RPMI7951 (cell line): ENCODE data around the gene COP1. TPM values are rescaled to one million over a fixed set of nuclear protein-coding genes. Genes with fewer than 3 reads are reported as not detected.
"Not testable (repeated sequence)": the region's sequence is repeated elsewhere in the genome, so short reads cannot be mapped to it uniquely, and the experiment has no call there.

Source experiments
- DNase-seq: peaks from one replicate; pipeline ENCODE4 v3.0.0-alpha.2; 2012; ENCODE audit warnings: low read depth
- total RNA-seq: library from RNA; depleted of rRNA; stranded (reverse); fragments of >200 nt; shearing (Covaris generic); gene quantifications from 2 replicates; pipeline ENCODE4 v1.2.3, GENCODE V29; 2014

The COP1 gene
- total RNA-seq, 1 experiment from 2014 or later = 32.2 TPM

DNA sequence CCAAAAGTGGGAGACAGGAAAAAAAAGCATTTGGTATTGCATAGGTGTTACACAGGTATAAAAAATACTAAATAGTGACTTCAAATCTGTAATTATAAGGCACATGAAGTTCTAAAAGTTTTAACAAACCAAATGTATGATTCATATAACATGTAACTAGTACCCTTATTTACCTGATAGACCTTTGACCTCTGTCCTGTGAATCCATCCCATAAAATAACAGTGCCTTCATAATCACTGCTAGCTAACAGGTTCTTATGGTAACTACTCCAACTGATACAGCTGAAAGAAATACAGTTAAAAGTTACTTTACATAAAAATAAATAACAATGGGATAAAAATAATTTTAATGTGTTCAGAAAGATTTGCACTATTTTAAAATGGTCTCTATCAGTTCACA lies 163.5 kb downstream of the COP1 start:
- DNase-seq = no peak

DNA sequence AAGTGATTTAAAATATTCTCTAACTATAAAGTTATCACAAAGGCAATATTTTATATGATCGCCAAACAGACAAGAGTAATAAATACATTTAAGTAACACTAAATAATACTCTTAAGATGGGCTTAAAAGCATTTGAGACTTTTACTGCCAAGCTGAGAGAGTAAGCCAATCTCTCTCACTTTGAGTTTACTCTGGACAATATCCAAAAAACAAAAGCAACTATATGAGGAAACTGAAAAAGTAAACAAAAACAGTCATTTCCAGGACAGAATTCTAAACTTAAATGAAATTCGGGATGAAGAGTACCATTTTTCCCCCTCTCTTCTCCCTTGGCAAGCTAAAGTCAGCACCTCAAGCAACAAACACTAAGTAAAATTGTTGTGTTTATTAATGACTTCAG lies 173.2 kb downstream of the COP1 start:
- DNase-seq = no peak

DNA sequence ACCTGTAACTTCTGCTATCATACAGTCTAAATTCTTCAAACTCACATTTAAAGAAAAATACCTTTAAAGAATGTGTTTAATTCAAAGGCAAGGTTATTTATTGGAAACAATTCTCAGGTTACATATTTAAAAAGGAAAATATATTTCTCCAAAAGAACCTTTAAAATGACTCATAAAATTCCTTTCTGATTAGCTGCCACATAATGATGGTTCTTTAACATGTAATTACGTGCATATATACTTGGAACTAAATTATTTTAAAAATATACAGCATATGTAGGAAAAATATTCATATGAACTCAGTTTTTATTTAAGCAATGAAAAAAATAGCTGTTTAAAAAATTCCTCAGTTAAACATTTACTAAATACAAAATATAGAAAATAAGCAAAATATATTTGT lies 173.6 kb downstream of the COP1 start:
- DNase-seq = no peak

DNA sequence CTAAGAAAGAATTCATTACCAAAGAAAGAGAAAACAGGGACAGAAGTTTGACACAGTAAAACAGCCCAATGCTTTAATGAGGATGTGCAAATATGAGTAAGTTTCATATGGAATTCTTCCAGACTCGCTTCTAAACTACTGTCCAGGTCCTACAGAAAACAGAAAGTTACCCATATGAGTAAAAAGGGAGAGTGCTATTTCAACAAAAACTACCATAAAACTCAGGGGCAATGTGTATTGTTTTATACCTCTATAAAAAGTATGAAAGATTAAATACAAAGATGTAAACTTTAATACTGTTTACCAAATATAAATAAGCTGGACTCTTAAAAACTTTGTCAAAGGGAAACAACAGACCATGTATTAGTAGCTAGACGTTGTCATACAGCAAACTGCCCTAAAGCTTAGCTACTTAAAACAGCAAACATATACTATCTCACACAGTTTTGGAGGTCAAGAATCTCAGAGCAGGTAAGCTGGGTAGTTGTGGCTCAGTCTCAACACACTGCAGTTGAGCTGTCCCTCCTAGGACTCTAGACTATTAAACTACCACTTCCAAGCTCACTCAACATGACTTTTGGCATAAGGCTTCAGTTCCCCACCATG lies 174.9 kb downstream of the COP1 start:
- no peak for DNase-seq

DNA sequence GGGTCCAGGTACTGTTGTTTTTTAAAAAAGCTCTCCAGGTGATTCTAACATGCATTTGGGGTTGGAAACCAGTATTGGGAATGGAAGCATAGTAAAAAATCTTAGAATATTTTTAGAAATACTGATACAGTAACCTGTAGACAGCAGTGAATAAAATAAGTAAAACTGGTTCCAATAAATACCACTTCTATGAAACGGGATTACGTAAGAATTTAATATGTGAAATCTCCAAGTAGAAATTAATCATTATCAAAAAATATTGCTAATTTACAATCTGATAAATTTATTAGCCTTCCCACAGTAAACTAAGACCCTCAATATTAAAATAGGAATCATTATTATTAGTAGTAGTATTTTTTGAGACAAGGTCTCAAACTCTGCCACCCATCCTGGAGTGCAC lies 177.5 kb downstream of the COP1 start:
- DNase-seq = no peak

DNA sequence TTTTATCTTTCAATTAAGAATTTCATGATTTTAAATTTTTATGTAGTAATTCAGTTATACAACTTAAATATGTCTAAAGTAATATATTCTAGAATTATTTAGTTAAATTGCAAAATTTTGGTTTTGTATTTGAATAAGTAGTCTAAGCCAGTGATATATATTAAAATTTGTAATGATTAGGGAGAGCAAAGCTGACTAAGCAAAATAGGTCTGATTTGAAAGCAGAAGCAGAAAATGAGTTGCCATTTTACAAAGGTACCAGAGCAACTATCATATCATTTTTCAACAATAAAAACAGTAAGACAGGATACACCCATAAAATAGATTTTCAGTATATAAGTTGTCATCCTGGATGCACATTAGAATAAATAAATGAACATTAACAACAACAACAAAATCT lies 177.9 kb downstream of the COP1 start:
- DNase-seq = no peak

DNA sequence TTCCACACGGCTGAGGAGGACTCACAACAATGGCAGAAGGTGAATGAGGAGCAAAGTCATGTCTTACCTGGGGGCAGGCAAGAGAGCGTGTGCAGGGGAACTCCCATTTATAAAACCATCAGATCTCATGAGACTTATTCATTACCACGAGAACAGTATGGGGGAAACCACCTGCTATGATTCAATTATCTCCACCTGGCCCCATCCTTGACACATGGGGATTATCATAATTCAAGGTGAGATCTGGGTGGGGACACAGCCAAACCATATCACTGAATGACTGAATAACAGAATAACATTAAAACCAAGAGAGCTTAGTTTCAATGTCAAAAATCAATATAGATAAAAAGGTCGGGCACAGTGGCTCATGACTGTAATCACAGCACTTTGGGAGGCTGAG lies 179.2 kb downstream of the COP1 start:
- DNase-seq = not testable (repeated sequence)

DNA sequence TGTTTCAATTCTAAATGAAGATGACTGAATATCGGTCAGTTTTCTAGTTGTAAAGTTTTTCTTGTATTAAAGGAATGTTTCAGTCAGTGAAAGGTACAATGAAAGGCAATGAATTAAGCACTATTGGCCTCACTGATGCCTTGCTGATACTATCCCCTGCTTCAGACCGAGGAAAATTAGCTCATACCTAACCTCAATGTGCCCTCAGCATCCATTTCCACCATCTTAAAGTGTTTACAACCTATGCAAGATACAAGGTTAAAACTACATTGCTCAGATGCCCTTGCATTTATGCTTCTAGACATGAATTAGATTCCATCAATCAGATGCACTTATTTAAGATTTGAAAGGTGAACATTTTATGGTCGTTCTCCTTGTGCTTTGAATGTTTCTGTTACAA lies 184.5 kb downstream of the COP1 start:
- DNase-seq = no peak

DNA sequence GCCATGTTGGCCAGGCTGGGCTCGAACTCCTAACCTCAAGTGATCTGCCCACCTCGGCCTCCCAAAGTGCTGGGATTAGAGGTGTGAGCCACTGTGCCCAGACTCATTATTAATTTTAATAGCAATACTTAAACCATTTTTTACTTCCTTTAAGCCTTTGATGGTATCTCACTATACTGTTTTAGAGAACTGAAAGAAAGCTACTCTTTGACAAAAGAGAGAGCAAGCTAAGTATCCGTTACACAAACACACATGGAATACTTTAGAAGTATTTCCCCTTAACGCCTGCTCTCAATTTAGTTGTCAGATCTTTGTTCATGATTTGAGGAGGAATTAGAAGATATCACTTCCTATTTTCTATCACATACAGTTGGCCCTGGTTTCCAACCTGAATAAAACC lies 189.4 kb downstream of the COP1 start:
- no peak for DNase-seq

DNA sequence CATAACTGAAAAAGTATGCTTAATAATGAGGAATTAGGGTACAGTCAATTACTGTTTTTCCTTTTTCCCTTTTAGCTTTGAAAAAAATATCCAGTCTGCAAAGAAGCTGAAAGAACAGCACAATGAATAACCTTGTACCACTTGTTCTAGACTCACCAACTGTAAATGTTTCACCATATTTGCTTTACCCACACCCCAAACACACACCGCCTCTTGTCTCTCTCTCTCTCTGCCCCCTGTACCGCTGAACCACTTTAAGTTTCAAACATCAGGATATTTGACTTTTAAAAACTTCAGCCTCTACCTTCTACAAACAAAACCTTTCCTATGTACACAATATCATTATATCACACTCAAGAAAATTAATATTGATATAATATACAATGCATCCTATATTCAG lies 197.1 kb downstream of the COP1 start:
- no peak for DNase-seq

DNA sequence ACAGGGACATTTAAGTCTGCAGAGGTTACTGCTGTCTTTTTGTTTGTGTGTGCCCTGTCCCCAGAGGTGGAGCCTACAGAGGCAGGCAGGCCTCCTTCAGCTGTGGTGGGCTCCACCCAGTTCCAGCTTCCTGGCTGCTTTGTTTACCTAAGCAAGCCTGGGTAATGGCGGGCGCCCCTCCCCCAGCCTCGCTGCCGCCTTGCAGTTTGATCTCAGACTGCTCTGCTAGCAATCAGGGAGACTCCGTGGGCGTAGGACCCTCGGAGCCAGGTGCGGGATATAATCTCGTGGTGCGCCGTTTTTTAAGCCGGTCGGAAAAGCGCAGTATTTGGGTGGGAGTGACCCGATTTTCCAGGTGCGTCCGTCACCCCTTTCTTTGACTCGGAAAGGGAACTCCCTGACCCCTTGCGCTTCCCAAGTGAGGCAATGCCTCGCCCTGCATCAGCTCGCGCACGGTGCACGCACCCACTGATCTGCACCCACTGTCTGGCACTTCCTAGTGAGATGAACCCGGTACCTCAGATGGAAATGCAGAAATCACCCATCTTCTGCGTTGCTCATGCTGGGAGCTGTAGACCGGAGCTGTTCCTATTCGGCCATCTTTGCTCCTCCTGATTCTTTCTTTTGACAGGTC lies 199.2 kb downstream of the COP1 start:
- not testable (repeated sequence) for DNase-seq

DNA sequence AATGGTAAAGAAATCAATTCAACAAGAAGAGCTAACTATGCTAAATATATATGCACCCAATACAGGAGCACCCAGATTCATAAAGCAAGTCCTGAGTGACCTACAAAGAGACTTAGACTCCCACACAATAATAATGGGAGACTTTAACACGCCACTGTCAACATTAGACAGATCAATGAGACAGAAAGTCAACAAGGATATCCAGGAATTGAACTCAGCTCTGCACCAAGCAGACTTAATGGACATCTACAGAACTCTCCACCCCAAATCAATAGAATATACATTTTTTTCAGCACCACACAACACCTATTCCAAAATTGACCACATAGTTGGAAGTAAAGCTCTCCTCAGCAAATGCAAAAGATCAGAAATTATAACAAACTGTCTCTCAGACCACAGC lies 212.4 kb downstream of the COP1 start:
- not testable (repeated sequence) for DNase-seq

DNA sequence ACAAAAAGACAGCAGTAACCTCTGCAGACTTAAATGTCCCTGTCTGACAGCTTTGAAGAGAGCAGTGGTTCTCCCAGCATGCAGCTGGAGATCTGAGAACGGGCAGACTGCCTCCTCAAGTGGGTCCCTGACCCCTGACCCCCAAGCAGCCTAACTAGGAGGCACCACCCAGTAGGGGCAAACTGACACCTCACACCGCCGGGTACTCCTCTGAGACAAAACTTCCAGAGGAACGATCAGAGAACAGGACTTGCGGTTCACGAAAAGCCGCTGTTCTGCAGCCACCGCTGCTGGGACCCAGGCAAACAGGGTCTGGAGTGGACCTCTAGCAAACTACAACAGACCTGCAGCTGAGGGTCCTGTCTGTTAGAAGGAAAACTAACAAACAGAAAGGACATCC lies 214.3 kb downstream of the COP1 start:
- DNase-seq = not testable (repeated sequence)

DNA sequence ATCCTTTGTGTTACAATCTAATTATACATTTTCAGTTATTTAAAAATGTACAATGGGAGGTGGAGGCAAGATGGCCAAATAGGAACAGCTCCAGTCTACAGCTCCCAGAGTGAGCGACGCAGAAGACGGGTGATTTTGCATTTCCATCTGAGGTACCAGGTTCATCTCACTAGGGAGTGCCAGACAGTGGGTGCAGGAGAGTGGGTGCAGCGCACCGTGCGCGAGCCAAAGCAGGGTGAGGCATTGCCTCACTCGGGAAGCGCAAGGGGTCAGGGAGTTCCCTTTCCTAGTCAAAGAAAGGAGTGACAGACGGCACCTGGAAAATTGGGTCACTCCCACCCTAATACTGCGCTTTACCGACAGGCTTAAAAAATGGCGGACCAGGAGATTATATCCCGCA lies 214.9 kb downstream of the COP1 start:
- not testable (repeated sequence) for DNase-seq

DNA sequence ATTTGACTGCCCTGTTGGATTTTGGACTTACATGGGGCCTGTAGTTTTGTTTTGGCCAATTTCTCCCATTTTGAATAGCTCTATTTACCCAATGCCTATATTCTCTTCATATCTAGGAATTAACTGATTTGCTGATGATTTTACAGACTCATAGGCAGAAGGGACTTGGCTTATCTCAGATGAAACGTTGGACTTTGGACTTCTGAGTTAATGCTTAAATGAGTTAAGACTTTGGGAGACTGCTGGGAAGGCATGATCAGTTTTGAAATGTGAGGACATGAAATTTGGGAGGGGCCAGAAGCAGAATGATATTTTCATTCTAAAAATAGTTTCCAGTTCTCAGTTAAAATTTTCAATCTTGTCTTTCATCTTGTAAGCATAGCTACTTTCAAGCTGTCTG lies 222.3 kb downstream of the COP1 start:
- DNase-seq = no peak

DNA sequence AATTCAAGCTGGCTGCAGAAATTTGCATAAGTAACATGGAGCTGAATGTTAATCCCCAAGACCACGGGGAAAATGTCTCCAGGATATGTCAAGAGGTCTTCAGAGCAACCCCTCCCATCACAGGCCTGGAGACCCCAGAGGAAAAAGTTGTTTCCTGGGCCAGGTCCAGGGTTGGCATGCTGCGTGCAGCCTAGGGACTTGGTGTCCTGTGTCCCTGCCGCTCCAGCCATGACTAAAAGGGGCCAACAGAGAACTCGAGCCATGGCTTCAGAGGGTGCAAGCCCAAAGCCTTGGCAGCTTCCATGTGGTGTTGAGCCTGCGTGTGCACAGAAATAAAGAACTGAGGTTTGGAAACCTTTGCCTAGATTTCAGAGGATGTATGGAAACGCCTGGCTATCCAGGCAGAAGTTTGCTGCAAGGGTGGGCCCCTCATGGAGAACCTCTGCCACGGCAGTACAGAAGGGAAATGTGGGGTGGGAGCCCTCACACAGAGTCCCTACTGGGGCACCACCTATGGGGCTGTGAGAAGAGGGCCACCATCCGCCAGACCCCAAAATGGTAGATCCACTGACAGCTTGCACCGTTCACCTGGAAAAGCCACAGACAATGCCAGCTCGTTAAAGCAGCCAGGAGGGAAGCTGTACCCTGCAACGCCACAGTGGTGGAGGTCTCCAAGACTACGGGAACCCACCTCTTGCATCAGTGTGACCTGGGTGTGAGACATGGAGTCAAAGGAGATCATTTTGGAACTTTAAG lies 222.9 kb downstream of the COP1 start:
- DNase-seq = no peak

DNA sequence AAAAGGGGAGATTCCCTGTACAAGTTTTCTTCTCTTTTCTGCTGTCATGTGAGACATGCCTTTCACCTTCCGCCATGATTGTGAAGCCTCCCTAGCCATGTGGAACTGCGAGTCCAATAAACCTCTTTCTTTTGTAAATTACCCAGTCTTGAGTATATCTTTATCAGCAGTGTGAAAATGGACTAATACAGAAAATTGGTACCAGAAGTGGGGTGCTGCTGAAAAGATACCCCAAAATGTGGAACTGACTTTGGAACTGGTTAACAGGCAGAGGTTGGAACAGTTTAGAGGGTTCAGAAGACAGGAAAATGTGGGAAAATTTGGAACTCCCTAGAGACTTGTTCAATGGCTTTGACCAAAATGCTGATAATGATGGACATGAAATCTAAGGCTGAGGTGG lies 223.7 kb downstream of the COP1 start:
- not testable (repeated sequence) for DNase-seq

DNA sequence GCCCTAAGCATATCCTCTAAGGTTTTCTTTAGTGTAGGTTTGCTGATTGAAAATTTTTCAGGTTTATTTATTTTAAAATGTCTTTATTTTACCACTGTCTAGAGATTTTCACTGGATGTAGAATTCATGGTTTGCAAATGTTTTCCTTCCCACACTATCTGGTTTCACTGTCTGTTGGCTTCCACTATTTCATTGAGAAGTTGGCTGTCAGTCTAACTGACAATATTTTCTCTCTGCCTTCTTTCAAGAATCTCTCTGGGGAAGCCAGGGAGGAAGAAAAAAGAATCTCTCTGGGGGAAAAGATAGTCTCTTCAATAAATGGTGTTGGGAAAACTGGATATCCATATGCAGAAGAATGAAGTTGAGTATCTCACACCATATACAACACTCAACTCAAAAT lies 226.0 kb downstream of the COP1 start:
- no peak for DNase-seq

DNA sequence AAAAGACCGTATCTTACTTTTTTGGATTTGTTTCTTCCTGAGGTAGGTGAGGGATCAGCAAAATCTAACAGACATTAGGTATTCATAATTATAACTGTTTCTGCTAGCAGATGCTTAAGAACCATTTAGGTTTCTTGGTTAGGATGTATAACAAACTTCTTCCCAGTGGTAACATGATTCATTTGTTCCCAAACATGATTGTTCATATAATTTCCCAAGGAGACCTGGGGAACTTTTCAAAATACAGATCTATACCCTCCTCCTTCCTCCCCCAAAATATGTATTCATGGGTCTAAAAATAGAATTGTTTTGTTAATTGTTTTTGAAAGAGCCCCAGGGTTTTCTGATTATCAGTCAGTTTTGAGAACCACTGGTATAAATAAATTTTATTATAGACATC lies 228.2 kb downstream of the COP1 start:
- no peak for DNase-seq

DNA sequence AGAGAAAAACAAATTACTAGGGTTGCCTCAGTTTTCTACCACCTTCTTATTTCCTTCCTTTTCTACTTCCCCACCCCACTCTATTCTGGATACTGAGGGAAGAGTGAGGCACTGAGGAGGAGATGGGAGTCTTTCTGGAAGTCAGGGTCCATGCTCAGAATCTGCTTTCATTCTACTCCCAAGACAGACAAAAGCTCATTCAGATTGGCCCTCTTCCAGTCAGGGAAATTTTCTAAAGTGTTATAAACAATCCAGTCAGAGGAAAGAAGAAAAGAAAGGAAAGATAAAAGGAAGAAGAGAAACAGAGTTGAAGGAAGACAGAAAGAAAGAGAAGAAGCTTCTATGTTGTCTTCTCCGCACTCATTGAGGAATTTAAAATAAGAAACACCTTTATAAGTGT lies 228.6 kb downstream of the COP1 start:
- DNase-seq = no peak

DNA sequence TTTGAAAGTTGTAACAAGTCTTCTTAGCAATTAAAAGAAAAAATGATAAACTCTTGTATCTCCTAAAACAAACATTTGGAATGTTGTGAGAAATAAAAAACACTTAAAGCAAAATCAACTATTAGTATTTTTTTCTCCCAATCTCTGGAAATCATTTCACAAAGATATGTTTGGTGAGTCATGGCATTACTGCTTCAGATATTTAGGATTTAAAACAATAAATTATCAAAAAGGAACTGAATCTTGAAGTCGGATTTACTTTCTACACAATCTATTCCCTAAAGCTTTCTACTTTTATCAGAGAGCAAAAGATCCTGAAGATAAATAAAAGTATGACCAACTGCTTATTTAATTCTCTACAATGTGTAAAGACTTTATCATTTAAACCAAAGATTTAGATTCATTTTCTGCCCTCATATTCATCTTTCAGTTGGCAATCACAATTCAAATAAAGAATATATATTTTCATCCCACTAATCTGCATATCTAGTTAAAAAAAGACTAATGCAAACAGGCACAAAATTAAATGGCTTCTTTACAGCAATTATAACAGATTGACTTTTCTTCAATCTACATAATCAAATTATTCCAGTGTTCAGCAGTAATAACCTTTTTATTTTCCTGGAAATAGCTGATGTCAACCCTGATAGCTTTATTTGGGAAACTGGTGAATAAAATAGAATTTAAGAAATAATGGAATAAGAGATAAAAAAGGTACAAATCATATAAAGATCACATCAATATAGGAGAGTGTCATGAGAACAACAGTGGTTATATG lies 230.0 kb downstream of the COP1 start:
- DNase-seq = no peak

DNA sequence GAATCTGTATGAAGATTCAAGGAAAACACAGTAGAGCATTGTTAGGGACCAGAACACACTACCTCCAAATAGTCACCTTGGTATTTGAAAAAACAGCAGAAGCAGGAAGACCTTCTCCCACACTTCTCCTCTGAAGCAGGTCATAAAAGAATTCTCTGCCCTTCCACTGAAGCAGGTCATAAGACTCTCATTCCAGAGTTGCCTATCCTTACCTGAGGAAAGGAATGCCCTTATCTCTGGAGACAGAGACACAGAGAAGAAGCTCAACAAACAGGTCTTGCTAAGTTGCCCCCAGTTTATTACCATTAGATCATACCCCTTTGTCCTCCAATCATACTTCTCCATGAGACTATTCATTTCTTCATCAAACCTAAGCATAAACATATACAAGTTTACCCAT lies 237.9 kb downstream of the COP1 start:
- DNase-seq = no peak
